Measurements from ENCODE around the gene SCGN. TPM values are rescaled to one million over a fixed set of nuclear protein-coding genes. Genes with fewer than 3 reads are reported as not detected.
A peak's percentile ranks its signal among the peaks of the same experiment; 100 is the strongest.

SCGN gene
- total and polyA plus RNA-seq, 2 of the 13 experiments (the other 11 are each of a cell fraction or from before 2014, with no cell fraction given) = 2.9 to 29.0 TPM

GRCh38 chr6:25640446-25640845 is 11.6 kb upstream of the SCGN start (continued):
- TF ChIP-seq ZNF646 (CRISPR knock-in tag; IDR thresholded peaks at IDR 0.05) (no peak), ZNF75D (CRISPR knock-in tag; IDR thresholded peaks at IDR 0.05; ENCODE audit: borderline replicate concordance) (no peak), SOX5 (CRISPR knock-in tag; IDR thresholded peaks at IDR 0.05; ENCODE audit: borderline replicate concordance) (peak; percentile 77; the same call in 1 of the 2 replicates), RCOR2 (CRISPR knock-in tag; IDR thresholded peaks at IDR 0.05) (0 out of 2 replicates have a peak, but pooled peaks have one; percentile 36), ZGPAT (CRISPR knock-in tag; IDR thresholded peaks at IDR 0.05) (peak; percentile 40; the same call in 1 of the 2 replicates), ZNF260 (CRISPR knock-in tag; IDR thresholded peaks at IDR 0.05; ENCODE audit: borderline replicate concordance, low read depth) (no peak), ZNF598 (CRISPR knock-in tag; IDR thresholded peaks at IDR 0.05; ENCODE audit: borderline replicate concordance) (no peak), FOXJ3 (CRISPR knock-in tag; IDR thresholded peaks at IDR 0.05; ENCODE audit: borderline replicate concordance) (peak; percentile 27; the same call in 1 of the 2 replicates), ATF2 (CRISPR knock-in tag; IDR thresholded peaks at IDR 0.05) (0 out of 2 replicates have a peak, but pooled peaks have one; percentile 45), ASH2L (IDR thresholded peaks at IDR 0.05; ENCODE audit: insufficient read length, low read depth, low read length) (peak; percentile 28), CHD2 (IDR thresholded peaks at IDR 0.05; ENCODE audit: low read depth, low read length) (no peak), ZBTB39 (CRISPR knock-in tag; IDR thresholded peaks at IDR 0.05) (no peak)
